HepG2 (cell line): ENCODE measurements around the gene DHX8. TPM values are rescaled to one million over a fixed set of nuclear protein-coding genes. Genes with fewer than 3 reads are reported as not detected.

ENCODE experiments used
- ATF6 ChIP-seq: sonication (generic); formaldehyde crosslinking; conservative IDR thresholded peaks from 2 replicates; pipeline ENCODE4 v1.4.0; 2020; ENCODE audit warnings: missing genetic modification reagents
- CREB3 ChIP-seq: sonication (generic); formaldehyde crosslinking; IDR thresholded peaks from 2 replicates; pipeline ENCODE4 v1.5.0; 2020; ENCODE audit warnings: missing genetic modification reagents
- DBP ChIP-seq: sonication (generic); formaldehyde crosslinking; IDR thresholded peaks from 2 replicates; pipeline ENCODE4 v1.4.0; 2020; ENCODE audit warnings: missing genetic modification reagents; ENCODE audit errors: not compliant biosample characterization
- EEA1 ChIP-seq: sonication (generic); formaldehyde crosslinking; IDR thresholded peaks from 2 replicates; pipeline ENCODE4 v1.5.1; 2020; ENCODE audit warnings: mild to moderate bottlenecking, missing genetic modification reagents, borderline replicate concordance
- ETS1 ChIP-seq: sonication (generic); formaldehyde crosslinking; IDR thresholded peaks from 2 replicates; pipeline ENCODE4 v1.4.0; 2020; ENCODE audit warnings: missing genetic modification reagents
- FOSL1 ChIP-seq: sonication (generic); formaldehyde crosslinking; IDR thresholded peaks from 2 replicates; pipeline ENCODE4 v1.9.0; 2021; ENCODE audit warnings: missing genetic modification reagents, borderline replicate concordance
- MED13 ChIP-seq: sonication (generic); formaldehyde crosslinking; IDR thresholded peaks from 2 replicates; pipeline ENCODE4 v1.5.0; 2020; ENCODE audit warnings: missing genetic modification reagents
- NFE2L2 ChIP-seq: fragments of 150-350 bp; IDR thresholded peaks from 2 replicates; pipeline ENCODE4 v1.6.1; 2014; ENCODE audit warnings: low read length
- SMAD1 ChIP-seq: sonication (generic); formaldehyde crosslinking; IDR thresholded peaks from 2 replicates; pipeline ENCODE4 v1.4.0; 2020; ENCODE audit warnings: missing genetic modification reagents, low read depth, mild to moderate bottlenecking, borderline replicate concordance
- TEF ChIP-seq: sonication (generic); formaldehyde crosslinking; IDR thresholded peaks from 2 replicates; pipeline ENCODE4 v1.5.0; 2020; ENCODE audit warnings: missing genetic modification reagents
- TFAP4 ChIP-seq: sonication (generic); IDR thresholded peaks from 2 replicates; pipeline ENCODE4 v1.6.1; 2016; ENCODE audit warnings: low read depth, borderline replicate concordance
- TOE1 ChIP-seq: sonication (generic); formaldehyde crosslinking; IDR thresholded peaks from 2 replicates; pipeline ENCODE4 v1.4.0; 2020; ENCODE audit warnings: mild to moderate bottlenecking, missing genetic modification reagents
- ZBTB46 ChIP-seq: sonication (generic); formaldehyde crosslinking; IDR thresholded peaks from 2 replicates; pipeline ENCODE4 v1.4.0; 2020; ENCODE audit warnings: mild to moderate bottlenecking, missing genetic modification reagents, borderline replicate concordance
- ZNF232 ChIP-seq: sonication (generic); formaldehyde crosslinking; IDR thresholded peaks from 2 replicates; pipeline ENCODE4 v1.4.0; 2020; ENCODE audit warnings: missing genetic modification reagents, borderline replicate concordance
- ZNF432 ChIP-seq: sonication (generic); formaldehyde crosslinking; IDR thresholded peaks from 2 replicates; pipeline ENCODE4 v1.5.0; 2020; ENCODE audit warnings: missing genetic modification reagents, mild to moderate bottlenecking, borderline replicate concordance
- ZNF547 ChIP-seq: sonication (generic); formaldehyde crosslinking; IDR thresholded peaks from 2 replicates; pipeline ENCODE4 v1.5.1; 2020; ENCODE audit warnings: mild to moderate bottlenecking, missing genetic modification reagents
- ZNF558 ChIP-seq: sonication (generic); formaldehyde crosslinking; IDR thresholded peaks from 2 replicates; pipeline ENCODE4 v1.9.0; 2022; ENCODE audit warnings: mild to moderate bottlenecking, missing genetic modification reagents, borderline replicate concordance
- ZNF678 ChIP-seq: sonication (generic); formaldehyde crosslinking; IDR thresholded peaks from 2 replicates; pipeline ENCODE4 v1.4.0; 2020; ENCODE audit warnings: mild to moderate bottlenecking, missing genetic modification reagents
- ZNF691 ChIP-seq: sonication (generic); formaldehyde crosslinking; IDR thresholded peaks from 2 replicates; pipeline ENCODE4 v1.4.0; 2020; ENCODE audit warnings: missing genetic modification reagents, low read depth, mild to moderate bottlenecking, borderline replicate concordance
- polyA plus RNA-seq, 8 experiments: library from polyadenylated mRNA; depleted of rRNA in 3 of 8; stranded (reverse) in 7 of 8; unstranded in 1 of 8; fragments of >200 nt; fragmentation: Illumina TruSeq in 4 of 8; extraction: Trizol in 4 of 8; gene quantifications; 2 replicates each; pipeline versions ENCODE4 v1.2.1 to v1.2.3, GENCODE V29; 2011 to 2016; ENCODE audit warnings: low read depth in 4 of 8, missing spikeins in 1 of 8, mixed read lengths in 1 of 8; ENCODE audit not compliant: insufficient read depth in 1 of 8
- total RNA-seq, 5 experiments: library from RNA; depleted of rRNA; stranded (reverse); fragments of >200 nt; fragmentation: Illumina TruSeq; extraction: Trizol; gene quantifications; 2 replicates each; pipeline ENCODE4 v1.2.3, GENCODE V29; 2016; ENCODE audit warnings: low read depth in 1 of 5

The DHX8 gene
- total and polyA plus RNA-seq, 2 of the 13 experiments (the other 11 are each of a cell fraction or from before 2014, with no cell fraction given): 24.8 to 48.9 TPM

GRCh38 chr17:43559161-43559816 lies 75.5 kb downstream of the DHX8 start (continued):
- TF ChIP-seq ZNF432 (CRISPR knock-in tag) (no peak), ZNF558 (CRISPR knock-in tag) (0 out of 2 replicates have a peak, but pooled peaks have one; percentile 61), FOSL1 (no peak), NFE2L2 (no peak), EEA1 (CRISPR knock-in tag) (no peak; the same call in 1 of the 2 replicates), ZNF691 (CRISPR knock-in tag) (no peak; the same call in 1 of the 2 replicates), TOE1 (CRISPR knock-in tag) (no peak), ZNF678 (CRISPR knock-in tag) (no peak), CREB3 (CRISPR knock-in tag) (peak; percentile 66; the same call in 1 of the 2 replicates), ATF6 (CRISPR knock-in tag) (0 out of 2 replicates have a peak, but pooled peaks have one; percentile 71), DBP (CRISPR knock-in tag) (no peak), ZNF547 (CRISPR knock-in tag) (no peak), TEF (CRISPR knock-in tag) (no peak), SMAD1 (CRISPR knock-in tag) (no peak; the same call in 1 of the 2 replicates), ZNF232 (CRISPR knock-in tag) (0 out of 2 replicates have a peak, but pooled peaks have one; percentile 9), ETS1 (no peak), MED13 (peak; percentile 68; the same call in 1 of the 2 replicates), TFAP4 (no peak), ZBTB46 (0 out of 2 replicates have a peak, but pooled peaks have one; percentile 60)
